Erythroblast (primary cell): ENCODE results near the gene SLAMF1.
"Not testable (repeated sequence)": the region's sequence is repeated elsewhere in the genome, so short reads cannot be mapped to it uniquely, and the experiment has no call there.

ENCODE experiments used
- DNase-seq, 2 experiments: peaks; one replicate each; lab custom pipeline; 2025; lab: John Stamatoyannopoulos, UW
- GATA1 ChIP-seq: IDR thresholded peaks from 2 replicates; pipeline ENCODE4 v1.6.1; 2011; ENCODE audit warnings: low read depth, mild to moderate bottlenecking, control low read depth, low read length, moderate library complexity
- POLR2A ChIP-seq: IDR thresholded peaks from 2 replicates; pipeline ENCODE4 v1.6.1; 2011; ENCODE audit warnings: mild to moderate bottlenecking, low read length

The SLAMF1 gene

DNA sequence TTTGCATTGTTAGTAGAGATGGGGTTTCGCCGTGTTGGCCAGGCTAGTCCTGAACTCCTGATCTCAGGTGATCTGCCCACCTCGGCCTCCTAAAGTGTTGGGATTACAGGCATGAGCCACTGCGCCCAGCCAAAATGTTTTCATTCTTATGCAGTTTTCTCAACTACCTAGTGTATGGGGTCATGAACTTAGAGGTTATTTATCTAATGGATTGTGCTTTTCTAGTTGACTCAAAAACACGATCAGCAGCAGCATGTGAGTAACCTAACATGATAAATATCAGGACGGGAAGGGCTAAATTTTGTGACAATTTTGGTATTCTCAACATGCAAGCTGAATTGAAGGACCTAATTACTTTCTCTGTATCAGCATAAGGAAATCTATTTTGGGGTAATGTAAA is 58.4 kb downstream of the SLAMF1 start:
- TF ChIP-seq POLR2A (no peak), GATA1 (no peak)

DNA sequence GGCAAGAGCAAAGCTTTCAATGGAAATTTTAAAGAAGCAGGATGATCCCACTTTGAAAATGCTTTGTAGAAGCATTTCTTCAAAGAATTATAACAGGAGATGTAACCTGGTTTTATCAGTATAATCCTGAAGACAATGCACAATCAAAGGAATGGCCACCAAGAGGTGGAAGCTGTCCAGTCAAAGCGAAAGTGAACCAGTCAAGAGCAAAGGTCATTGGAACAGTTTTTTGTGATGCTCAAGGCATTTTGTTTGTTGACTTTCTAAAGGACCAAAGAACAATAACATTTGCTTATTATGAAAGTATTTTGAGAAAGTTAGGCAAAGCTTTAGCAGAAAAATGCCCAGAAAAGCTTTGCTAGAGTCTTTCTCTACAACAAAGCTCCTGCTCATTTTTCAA is 62.1 kb downstream of the SLAMF1 start:
- TF ChIP-seq GATA1 (no peak), POLR2A (no peak)
- no peak for DNase-seq

More for the DNA sequence above, 58.4 kb downstream of the SLAMF1 start:
- DNase-seq: no peak

DNA sequence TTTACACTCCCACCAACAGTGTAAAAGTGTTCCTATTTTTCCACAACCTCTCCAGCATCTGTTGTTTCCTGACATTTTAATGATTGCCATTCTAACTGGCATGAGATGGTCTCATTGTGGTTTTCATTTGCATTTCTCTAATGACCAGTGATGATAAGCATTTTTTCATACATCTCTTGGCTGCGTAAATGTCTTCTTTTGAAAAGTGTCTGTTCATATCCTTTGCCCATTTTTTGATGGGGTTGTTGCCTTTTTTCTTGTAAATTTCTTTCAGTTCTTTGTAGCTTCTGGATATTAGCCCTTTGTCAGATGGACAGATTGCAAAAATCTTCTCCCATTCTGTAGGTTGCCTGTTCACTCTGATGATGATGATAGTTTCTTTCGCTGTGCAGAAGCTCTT is 63.9 kb downstream of the SLAMF1 start:
- not testable (repeated sequence) for DNase-seq

DNA sequence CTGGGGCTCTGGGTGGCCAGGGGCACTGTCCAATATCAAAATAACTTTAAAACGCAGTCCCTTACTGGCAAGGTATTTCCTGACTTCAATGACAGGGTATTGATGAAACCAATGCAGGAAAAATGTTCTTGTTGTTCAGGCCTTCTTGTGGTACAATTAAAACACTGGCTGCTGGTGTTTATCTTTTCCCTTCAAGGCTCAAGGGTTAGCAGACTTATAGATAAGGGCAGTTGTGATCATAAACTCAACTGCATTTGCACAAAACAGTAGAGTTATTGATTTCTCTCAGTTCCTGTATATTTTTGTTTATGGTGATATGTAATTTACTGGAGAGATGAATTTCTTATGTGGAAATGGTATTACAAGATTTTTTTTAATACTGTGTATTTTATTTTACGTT is 64.9 kb downstream of the SLAMF1 start:
- no peak for TF ChIP-seq POLR2A
- TF ChIP-seq GATA1: no peak
- DNase-seq: peak; percentile 28 to 73

DNA sequence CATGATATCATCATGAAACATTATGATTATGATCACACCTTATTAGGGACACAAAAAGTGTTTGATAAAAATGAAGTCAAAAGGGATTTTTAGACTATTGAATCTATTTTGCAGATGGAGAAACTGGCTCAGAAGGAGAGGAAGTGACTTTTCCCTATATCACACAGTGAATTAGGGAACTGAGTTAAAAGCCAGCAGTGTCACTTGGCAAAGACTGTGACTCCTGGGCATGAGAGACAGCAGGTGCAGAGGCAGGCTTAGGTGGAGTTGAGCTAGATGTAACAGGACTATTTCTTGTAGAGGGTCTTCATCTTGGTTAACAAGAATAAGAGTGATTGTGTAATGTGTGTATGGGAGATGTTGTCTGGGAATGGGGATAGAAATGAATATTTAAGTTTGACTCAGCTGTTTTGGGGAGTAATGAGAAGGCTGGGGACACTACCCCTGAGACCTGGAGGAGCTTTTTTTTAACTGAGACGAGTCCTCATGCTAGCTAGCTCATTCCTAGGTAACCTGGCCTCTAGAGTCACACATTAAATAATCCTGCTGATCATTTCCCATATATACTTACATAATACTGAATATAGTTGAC is 66.5 kb downstream of the SLAMF1 start:
- TF ChIP-seq POLR2A: no peak
- no peak for TF ChIP-seq GATA1
- DNase-seq: no peak

DNA sequence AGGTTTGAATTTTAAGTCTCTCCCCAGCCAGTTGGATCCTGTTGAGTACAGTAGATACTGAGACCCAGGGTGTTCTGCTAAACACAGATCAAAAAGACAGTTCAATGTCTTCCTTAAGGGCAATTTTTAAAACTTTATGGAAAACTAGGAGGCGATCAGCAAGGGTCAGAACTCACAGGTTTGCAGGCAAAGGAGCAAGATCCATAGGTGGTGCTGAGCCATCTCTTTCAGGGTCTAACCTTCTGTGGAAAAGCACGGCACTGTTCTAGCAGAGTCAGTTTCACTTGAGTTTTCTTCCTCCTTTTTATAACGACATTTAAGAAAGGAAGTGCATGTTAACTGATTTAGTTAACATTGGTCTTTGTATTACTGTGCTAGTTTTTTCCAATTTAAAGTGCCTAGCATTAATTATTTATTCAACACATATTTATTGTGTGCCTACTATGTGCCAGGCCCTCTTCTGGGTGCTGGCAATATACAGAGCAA is 67.6 kb downstream of the SLAMF1 start, which contains the start of gene CD84:
CD84 (minus strand) TSS at position 281 of the 486 bp plus-strand sequence; CDS start at position 222, 59 bp downstream.
- DNase-seq: peak; percentile 50 to 52

DNA sequence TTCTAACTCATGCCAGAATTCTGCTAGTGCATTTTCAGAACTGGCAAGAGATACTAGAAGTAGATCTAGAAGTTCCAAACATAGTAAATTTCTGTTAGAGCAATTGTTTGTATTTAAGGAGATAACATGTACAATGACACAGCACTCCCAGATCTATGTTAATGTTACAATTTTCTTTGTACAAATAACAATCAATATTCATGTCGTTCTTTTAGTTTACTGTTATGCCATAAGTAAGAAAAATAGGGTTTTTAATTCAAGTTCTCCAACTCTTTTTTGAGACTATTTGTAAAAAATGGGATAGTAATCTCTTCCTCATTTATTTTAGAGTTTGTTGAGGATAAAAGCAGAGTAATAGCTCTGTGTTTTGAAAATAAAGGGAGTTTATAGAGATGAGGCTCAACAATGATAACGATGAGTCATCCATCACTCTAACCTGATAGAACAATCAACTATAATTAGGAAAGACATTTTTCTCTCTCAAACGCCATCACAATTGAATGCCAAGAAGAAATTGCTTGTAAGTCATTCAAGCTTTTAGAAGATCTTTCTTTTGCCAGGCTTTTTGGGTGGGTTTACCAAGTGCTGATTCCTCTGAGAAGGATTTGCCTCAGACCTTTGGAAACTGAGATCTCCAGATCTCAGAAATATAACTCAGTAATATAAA is 68.2 kb downstream of the SLAMF1 start:
- TF ChIP-seq GATA1 (no peak), POLR2A (peak; percentile 54)
- DNase-seq: peak; percentile 50 to 57

More for the DNA sequence above, 67.6 kb downstream of the SLAMF1 start, which contains the start of gene CD84:
- TF ChIP-seq POLR2A: peak; percentile 43
- no peak for TF ChIP-seq GATA1

DNA sequence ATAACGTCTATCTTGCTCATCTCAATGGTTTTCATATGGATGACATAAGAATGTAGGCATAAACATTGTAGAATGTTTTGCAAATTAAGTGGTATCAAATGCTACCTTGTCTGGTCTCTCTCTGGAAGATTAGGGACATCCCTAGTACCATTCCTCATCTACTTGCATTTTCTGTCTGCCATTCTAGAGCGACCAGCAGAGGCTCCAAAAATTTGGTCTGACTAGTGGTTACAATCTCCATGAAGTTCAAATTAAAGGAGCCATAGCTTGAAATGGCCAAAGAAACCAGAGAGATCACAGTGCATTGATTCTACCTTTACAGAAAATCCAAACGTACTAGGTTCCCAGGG is 68.7 kb downstream of the SLAMF1 start:
- DNase-seq: peak in 1 of 2 experiments; percentile 57
- TF ChIP-seq POLR2A (no peak), GATA1 (no peak)

DNA sequence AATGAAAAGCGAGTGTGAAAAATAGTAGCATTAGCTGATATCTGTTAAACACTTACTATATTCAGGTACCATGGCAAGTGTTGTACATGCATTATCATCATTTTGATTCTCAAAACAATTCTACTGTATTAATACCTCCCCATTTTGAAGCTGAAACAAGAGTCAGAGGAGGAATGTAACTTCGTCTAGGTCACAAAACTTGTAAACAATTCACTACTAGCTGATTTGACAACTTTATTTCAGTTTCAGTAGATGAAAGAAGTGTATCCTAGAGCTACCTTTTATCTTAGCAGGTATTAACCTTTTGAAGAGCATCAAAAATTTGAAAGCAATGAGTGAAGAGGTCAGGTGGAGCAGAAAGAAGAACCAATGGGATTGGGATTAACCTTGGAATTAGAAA is 69.2 kb downstream of the SLAMF1 start:
- TF ChIP-seq GATA1 (no peak), POLR2A (no peak)
- DNase-seq: no peak

DNA sequence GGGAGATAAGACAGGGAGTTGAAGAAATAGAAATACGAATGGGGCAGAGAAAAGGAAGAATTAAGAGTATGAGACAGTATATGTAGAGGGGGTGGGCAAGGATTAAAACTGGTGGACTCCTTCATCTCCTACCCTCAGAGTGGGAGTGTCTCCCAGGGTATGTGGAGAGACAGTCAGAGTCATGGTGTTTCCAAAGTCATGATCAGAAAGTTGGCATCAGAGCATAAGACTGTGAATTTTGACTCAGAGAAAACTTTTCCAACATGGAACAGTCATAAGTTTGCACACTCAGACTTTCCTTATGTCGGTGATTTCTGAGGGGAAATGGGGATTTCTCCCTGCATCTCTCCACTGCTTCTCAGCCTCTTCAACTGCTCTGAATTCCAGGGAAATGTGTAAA is 70.0 kb downstream of the SLAMF1 start:
- no peak for DNase-seq
- no peak for TF ChIP-seq GATA1
- TF ChIP-seq POLR2A: no peak

DNA sequence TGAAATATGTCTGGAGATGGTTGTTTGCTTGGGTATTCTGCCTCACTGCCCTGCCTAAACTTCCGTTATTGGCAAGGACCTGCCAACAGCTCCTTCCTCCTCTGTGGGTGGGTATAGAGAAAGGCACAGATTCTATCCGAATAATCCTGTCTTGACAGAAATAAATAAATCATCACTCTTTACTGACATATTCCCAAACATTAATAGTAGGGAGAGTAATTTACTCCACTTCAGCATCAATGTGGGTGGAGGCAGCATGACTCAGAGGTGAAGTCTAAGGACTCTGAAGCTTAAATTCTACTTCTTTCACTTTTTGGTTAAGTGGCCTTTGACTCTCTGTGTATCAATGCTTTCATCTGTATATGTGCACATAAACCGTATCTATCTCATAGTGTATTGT is 70.5 kb downstream of the SLAMF1 start:
- no peak for TF ChIP-seq GATA1
- no peak for TF ChIP-seq POLR2A
- DNase-seq: peak in 1 of 2 experiments; percentile 31

DNA sequence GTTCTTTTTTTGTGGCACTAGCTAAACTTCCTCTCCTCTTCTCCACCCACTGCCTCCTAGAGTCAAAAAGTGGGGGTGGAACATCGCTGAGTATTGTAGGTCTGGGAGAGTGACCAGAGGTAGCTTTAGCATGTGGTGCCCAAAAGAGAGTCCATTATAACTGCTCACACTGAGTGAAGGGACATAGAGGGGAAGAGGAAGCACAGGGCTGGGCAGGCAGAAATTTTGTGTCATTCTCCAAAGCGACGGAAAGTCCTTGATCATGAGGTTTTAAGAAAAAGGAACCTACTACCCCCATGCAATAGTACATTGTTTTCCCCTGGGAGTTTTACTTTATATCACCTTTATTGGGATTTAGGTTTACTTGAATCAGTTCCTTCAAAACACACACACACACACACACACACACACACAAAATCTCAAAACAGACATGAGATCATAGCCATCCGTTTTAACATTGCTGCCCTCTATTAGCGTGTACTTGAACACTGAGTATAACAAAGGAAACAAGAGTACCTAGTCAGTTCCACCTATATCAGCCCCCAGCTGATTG is 71.7 kb downstream of the SLAMF1 start:
- DNase-seq: no peak

DNA sequence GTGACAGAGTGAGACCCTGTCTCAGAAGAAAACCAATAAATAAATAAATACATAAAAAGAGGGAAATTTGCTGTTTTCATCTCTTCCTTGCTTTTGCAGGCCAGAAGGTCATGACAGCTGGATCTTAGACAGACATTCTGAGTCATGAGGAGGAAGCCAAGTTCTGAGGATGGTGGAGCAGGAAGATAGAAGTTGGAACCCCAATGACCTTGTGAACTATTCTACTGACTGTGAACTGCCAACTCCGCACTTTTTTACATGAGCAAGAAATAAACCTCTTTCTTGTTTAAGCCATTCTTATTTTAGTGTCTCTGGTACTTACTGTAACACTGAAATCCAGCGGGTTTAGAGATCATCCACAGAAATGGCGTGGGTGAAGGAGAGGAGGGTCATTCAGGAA is 76.0 kb downstream of the SLAMF1 start:
- DNase-seq: no peak
- TF ChIP-seq GATA1: no peak
- no peak for TF ChIP-seq POLR2A

More for the DNA sequence above, 71.7 kb downstream of the SLAMF1 start:
- no peak for TF ChIP-seq GATA1
- no peak for TF ChIP-seq POLR2A

DNA sequence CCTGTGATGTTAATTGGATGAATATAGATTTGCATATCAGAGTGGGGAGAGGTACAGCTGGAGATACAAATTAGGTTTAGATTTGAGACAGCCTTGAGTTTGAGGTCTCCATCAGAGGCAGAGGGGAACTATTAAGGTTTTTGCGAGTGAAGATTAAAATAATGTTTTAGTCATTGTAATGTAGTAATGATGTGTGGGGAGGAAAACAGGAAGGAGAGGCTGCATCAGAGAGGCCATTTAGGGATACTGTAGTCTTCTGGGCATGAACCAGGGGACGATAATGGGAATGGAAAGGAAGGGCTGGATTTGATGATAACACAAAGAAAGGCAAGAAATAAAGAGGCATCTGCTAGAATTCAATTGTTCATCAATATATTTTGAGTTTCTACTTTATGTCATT is 77.0 kb downstream of the SLAMF1 start:
- DNase-seq: no peak
- TF ChIP-seq POLR2A (no peak), GATA1 (no peak)
